ENCODE measurements around the gene MCUB. TPM values are rescaled to one million over a fixed set of nuclear protein-coding genes. Genes with fewer than 3 reads are reported as not detected.

MCUB gene
- total RNA-seq, 1 donor from 2014 or later = 17.1 TPM

DNA sequence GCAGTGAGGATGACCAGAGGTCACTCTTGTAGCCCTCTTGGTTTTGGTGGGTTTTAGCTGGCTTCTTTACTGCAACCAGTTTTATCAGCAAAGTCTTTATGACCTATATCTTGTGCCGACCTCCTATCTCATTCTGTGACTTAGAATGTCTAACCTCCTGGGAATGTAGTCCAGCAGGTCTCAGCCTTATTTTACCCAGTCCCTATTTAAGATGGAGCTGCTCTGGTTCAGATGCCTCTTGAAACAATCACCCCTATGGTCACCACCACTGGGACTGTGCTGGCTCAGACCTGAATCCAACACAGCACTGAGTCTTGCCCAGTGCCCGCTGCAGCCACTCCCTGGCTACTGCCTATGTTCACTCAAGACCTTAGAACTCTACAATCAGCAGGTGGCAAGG, 49.4 kb downstream of the MCUB start:
- Histone ChIP-seq H3K36me3 (no peaks in the 10 kb centered on the region), H3K27me3 (ENCODE audit: low read depth) (no peaks in the 10 kb centered on the region), H3K27ac (no peak overlapping the region), H3K4me3 (no peak overlapping the region), H3K4me1 (no peaks in the 10 kb centered on the region), H3K9me3 (no peaks in the 10 kb centered on the region)
- TF ChIP-seq, protein P1, sequence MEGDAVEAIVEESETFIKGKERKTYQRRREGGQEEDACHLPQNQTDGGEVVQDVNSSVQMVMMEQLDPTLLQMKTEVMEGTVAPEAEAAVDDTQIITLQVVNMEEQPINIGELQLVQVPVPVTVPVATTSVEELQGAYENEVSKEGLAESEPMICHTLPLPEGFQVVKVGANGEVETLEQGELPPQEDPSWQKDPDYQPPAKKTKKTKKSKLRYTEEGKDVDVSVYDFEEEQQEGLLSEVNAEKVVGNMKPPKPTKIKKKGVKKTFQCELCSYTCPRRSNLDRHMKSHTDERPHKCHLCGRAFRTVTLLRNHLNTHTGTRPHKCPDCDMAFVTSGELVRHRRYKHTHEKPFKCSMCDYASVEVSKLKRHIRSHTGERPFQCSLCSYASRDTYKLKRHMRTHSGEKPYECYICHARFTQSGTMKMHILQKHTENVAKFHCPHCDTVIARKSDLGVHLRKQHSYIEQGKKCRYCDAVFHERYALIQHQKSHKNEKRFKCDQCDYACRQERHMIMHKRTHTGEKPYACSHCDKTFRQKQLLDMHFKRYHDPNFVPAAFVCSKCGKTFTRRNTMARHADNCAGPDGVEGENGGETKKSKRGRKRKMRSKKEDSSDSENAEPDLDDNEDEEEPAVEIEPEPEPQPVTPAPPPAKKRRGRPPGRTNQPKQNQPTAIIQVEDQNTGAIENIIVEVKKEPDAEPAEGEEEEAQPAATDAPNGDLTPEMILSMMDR (IDR thresholded peaks at IDR 0.05) = no peak
- intact Hi-C loops (cut with DNase I) = no loop called here
- ATAC-seq (no peak), DNase-seq (no peak)

DNA sequence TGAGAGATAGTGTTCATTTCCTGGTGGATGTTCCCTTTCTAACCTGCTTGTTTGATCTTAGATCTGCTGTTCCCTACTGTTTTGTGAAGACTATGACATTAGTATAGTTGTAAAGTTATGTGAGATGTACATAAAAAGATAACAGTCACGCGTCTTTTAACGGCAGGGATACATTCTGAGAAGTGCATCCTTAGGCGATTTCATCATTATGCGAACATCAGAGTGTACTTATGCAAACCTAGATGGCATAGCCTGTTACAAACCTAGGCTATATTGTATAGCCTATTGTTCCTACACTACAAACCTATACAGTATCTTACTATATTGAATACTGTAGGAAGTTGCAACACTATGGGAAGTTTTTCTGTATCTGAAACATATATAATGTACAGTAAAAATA, 50.4 kb downstream of the MCUB start:
- no peaks in the 10 kb centered on the region for H3K36me3 ChIP-seq
- no peaks in the 10 kb centered on the region for H3K27me3 ChIP-seq (ENCODE audit: low read depth)
- H3K9me3 ChIP-seq = no peaks in the 10 kb centered on the region
- DNase-seq = no peak
- ATAC-seq = no peak
- TF ChIP-seq, protein P1 (IDR thresholded peaks at IDR 0.05) = no peak
- intact Hi-C loops (cut with DNase I) = no loop called here
- no peak overlapping the region for H3K27ac ChIP-seq
- no peak overlapping the region for H3K4me3 ChIP-seq
- H3K4me1 ChIP-seq = no peaks in the 10 kb centered on the region

DNA sequence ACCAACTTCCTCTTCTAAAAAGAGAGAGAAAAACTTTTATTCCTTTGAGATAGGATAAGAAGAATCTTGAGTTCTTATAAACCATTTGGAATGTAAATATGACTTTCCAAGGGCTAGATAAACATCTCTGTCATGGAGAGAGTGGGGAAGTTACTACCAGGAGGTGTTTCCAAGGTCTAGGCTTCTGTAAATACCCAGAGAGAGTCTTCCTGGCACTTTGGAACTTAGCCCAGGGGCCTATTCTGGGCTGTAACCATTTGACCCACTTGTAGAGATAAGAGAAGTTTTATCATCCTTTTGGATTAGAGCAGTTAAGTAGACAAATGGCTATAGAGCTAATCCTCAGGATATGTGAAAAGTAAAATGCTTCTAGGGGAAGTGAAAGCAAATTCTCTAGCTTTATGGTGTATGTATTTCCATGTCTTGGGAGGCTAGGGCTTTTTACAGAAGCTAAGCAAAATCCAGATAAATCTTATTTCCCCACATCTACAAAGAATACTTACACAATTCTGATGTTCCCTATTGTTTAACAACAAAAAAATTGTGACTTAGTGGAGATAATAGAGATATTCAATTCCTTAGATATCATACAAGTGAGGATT, 51.1 kb downstream of the MCUB start:
- DNase-seq (no peak), ATAC-seq (no peak)
- H3K4me1 ChIP-seq = no peaks in the 10 kb centered on the region
- H3K9me3 ChIP-seq = no peaks in the 10 kb centered on the region
- H3K27me3 ChIP-seq (ENCODE audit: low read depth) = no peaks in the 10 kb centered on the region
- H3K36me3 ChIP-seq = no peaks in the 10 kb centered on the region
- no peak overlapping the region for H3K4me3 ChIP-seq
- TF ChIP-seq, protein P1 (IDR thresholded peaks at IDR 0.05) = no peak
- intact Hi-C loops (cut with DNase I) = no loop called here
- no peak overlapping the region for H3K27ac ChIP-seq

DNA sequence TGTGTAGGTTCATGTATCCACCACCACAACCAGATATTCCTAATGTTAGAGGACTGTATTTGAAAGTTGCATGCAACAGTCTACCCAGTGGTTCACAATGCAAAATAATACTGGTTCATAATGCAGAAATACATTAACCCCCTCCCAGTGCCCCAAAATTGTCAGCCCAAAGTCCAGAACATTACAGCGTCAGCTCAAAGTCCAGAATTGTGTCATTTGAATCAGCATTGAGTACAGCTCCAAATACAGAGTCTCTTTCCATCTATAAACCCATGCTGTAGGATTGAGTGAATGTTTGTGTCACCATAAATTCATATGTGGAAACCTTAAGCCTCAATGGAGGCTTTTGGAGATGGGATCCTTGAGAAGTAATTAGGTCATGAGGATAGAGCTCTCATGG, 54.0 kb downstream of the MCUB start:
- no peaks in the 10 kb centered on the region for H3K27me3 ChIP-seq (ENCODE audit: low read depth)
- ATAC-seq (no peak), DNase-seq (no peak)
- TF ChIP-seq, protein P1 (IDR thresholded peaks at IDR 0.05) = no peak
- no peaks in the 10 kb centered on the region for H3K4me1 ChIP-seq
- H3K4me3 ChIP-seq = no peak overlapping the region
- no peaks in the 10 kb centered on the region for H3K36me3 ChIP-seq
- H3K9me3 ChIP-seq = no peaks in the 10 kb centered on the region
- intact Hi-C loops (cut with DNase I) = no loop called here
- H3K27ac ChIP-seq = no peak overlapping the region

DNA sequence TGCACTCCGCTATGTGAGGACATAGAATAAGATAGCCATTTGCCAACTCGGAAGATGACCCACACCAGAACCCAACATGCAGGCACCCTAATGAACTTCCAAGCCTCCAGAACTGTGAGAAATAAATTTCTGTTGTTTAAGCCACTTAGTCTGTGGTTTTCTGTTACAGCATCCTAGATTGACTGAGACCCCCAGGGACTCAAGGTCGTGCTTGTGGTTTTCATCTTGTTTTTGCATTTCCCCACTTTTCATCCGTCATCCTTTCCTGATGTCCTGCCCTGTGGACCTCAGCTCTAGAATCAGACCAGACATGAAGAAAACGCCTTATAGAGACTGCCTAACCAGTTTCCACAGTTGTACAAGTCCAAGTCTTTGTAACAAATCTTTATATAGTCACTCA, 54.4 kb downstream of the MCUB start:
- Histone ChIP-seq H3K27ac (no peak overlapping the region), H3K4me1 (no peaks in the 10 kb centered on the region), H3K4me3 (no peak overlapping the region), H3K9me3 (no peaks in the 10 kb centered on the region), H3K36me3 (no peaks in the 10 kb centered on the region), H3K27me3 (ENCODE audit: low read depth) (no peaks in the 10 kb centered on the region)
- DNase-seq = no peak
- TF ChIP-seq, protein P1 (IDR thresholded peaks at IDR 0.05) = no peak
- intact Hi-C loops (cut with DNase I) = no loop called here
- no peak for ATAC-seq
